HepG2 (cell line): ENCODE results near the gene MICALL2. TPM values are rescaled to one million over a fixed set of nuclear protein-coding genes. Genes with fewer than 3 reads are reported as not detected.

Experiments used
- CHCHD3 ChIP-seq: sonication (generic); formaldehyde crosslinking; IDR thresholded peaks from 2 replicates; pipeline ENCODE4 v1.8.0; 2022; ENCODE audit warnings: mild to moderate bottlenecking, missing genetic modification reagents, moderate library complexity
- DMAP1 ChIP-seq: IDR thresholded peaks from 2 replicates; pipeline ENCODE4 v1.6.1; 2016
- E2F5 ChIP-seq: sonication (generic); formaldehyde crosslinking; conservative IDR thresholded peaks from 2 replicates; pipeline ENCODE4 v1.4.0; 2020; ENCODE audit warnings: missing genetic modification reagents
- ERF ChIP-seq: IDR thresholded peaks from 2 replicates; pipeline ENCODE4 v1.6.1; 2018; ENCODE audit warnings: missing biosample characterization, missing genetic modification reagents
- FOXK2 ChIP-seq: fragments of 450-650 bp; IDR thresholded peaks from 2 replicates; pipeline ENCODE4 v1.6.1; 2016
- FOXO1 ChIP-seq: sonication (generic); formaldehyde crosslinking; IDR thresholded peaks from 2 replicates; pipeline ENCODE4 v1.4.0; 2020; ENCODE audit warnings: missing genetic modification reagents
- GLI4 ChIP-seq: sonication (generic); formaldehyde crosslinking; IDR thresholded peaks from 2 replicates; pipeline ENCODE4 v1.5.1; 2020; ENCODE audit warnings: missing genetic modification reagents, mild to moderate bottlenecking, moderate library complexity, borderline replicate concordance
- JUN ChIP-seq: sonication (generic); formaldehyde crosslinking; IDR thresholded peaks from 2 replicates; pipeline ENCODE4 v1.4.0; 2020; ENCODE audit warnings: mild to moderate bottlenecking, missing genetic modification reagents
- MTF2 ChIP-seq: sonication (generic); formaldehyde crosslinking; IDR thresholded peaks from 2 replicates; pipeline ENCODE4 v1.5.0; 2020; ENCODE audit warnings: missing genetic modification reagents, borderline replicate concordance
- RXRB ChIP-seq: IDR thresholded peaks from 2 replicates; pipeline ENCODE4 v1.6.1; 2016; ENCODE audit warnings: borderline replicate concordance, missing genetic modification reagents, missing compliant biosample characterization
- SIN3A ChIP-seq: IDR thresholded peaks from 2 replicates; pipeline ENCODE4 v1.6.1; 2011; ENCODE audit warnings: low read depth, mild to moderate bottlenecking, control low read depth, low read length, borderline replicate concordance
- SP2 ChIP-seq: sonication (generic); formaldehyde crosslinking; IDR thresholded peaks from 2 replicates; pipeline ENCODE4 v1.5.1; 2020; ENCODE audit warnings: mild to moderate bottlenecking, missing genetic modification reagents
- ZFY ChIP-seq: sonication (generic); formaldehyde crosslinking; IDR thresholded peaks from 2 replicates; pipeline ENCODE4 v1.4.0; 2020; ENCODE audit warnings: missing genetic modification reagents
- ZNF121 ChIP-seq: sonication (generic); formaldehyde crosslinking; IDR thresholded peaks from 2 replicates; pipeline ENCODE4 v1.5.0; 2020; ENCODE audit warnings: mild to moderate bottlenecking, missing genetic modification reagents
- ZNF782 ChIP-seq: sonication (generic); formaldehyde crosslinking; IDR thresholded peaks from 2 replicates; pipeline ENCODE4 v1.4.0; 2020; ENCODE audit warnings: missing genetic modification reagents, mild to moderate bottlenecking, borderline replicate concordance
- polyA plus RNA-seq, 8 experiments: library from polyadenylated mRNA; depleted of rRNA in 3 of 8; stranded (reverse) in 7 of 8; unstranded in 1 of 8; fragments of >200 nt; fragmentation: Illumina TruSeq in 4 of 8; extraction: Trizol in 4 of 8; gene quantifications; 2 replicates each; pipeline versions ENCODE4 v1.2.1 to v1.2.3, GENCODE V29; 2011 to 2016; ENCODE audit warnings: low read depth in 4 of 8, missing spikeins in 1 of 8, mixed read lengths in 1 of 8; ENCODE audit not compliant: insufficient read depth in 1 of 8
- total RNA-seq, 5 experiments: library from RNA; depleted of rRNA; stranded (reverse); fragments of >200 nt; fragmentation: Illumina TruSeq; extraction: Trizol; gene quantifications; 2 replicates each; pipeline ENCODE4 v1.2.3, GENCODE V29; 2016; ENCODE audit warnings: low read depth in 1 of 5

The MICALL2 gene
- total and polyA plus RNA-seq, 2 of the 13 experiments (the other 11 are each of a cell fraction or from before 2014, with no cell fraction given), result 5.8 to 12.4 TPM

GRCh38 chr7:1459920-1460820, 900 bp upstream of the MICALL2 start (continued):
- 0 out of 2 replicates have a peak, but pooled peaks have one; percentile 12 for TF ChIP-seq ZNF121 (CRISPR knock-in tag)
- TF ChIP-seq MTF2, result no peak
- TF ChIP-seq E2F5 (CRISPR knock-in tag), result no peak
- 0 out of 2 replicates have a peak, but pooled peaks have one; percentile 4 for TF ChIP-seq ERF (CRISPR knock-in tag)
- peak; percentile 38; the same call in 1 of the 2 replicates for TF ChIP-seq SP2 (CRISPR knock-in tag)
- 0 out of 2 replicates have a peak, but pooled peaks have one; percentile 11 for TF ChIP-seq SIN3A
- TF ChIP-seq ZFY (CRISPR knock-in tag), result 0 out of 2 replicates have a peak, but pooled peaks have one; percentile 5
- TF ChIP-seq FOXO1 (CRISPR knock-in tag), result no peak
- 0 out of 2 replicates have a peak, but pooled peaks have one; percentile 22 for TF ChIP-seq CHCHD3 (CRISPR knock-in tag)
- TF ChIP-seq FOXK2, result no peak
- 0 out of 2 replicates have a peak, but pooled peaks have one; percentile 29 for TF ChIP-seq JUN (CRISPR knock-in tag)
- no peak for TF ChIP-seq RXRB (CRISPR knock-in tag)
- TF ChIP-seq GLI4 (CRISPR knock-in tag), result 0 out of 2 replicates have a peak, but pooled peaks have one; percentile 17
- TF ChIP-seq DMAP1 (CRISPR knock-in tag), result peak; percentile 16; the same call in 1 of the 2 replicates
- TF ChIP-seq ZNF782 (CRISPR knock-in tag), result no peak
